Adipose tissue (tissue), 3 donors: Measurements from ENCODE around the gene PRPF39. TPM values are rescaled to one million over a fixed set of nuclear protein-coding genes. Genes with fewer than 3 reads are reported as not detected.
"Not testable (repeated sequence)": the region's sequence is repeated elsewhere in the genome, so short reads cannot be mapped to it uniquely, and the experiment has no call there.

Experiments used
- H3K27ac ChIP-seq: one replicate; pipeline ENCODE4 v1.5.1; 2013; ENCODE audit warnings: low read depth, low read length
- WGBS, 3 donors: extraction: QIAGEN DNeasy Blood & Tissue Kit; methylation state at CpG; one replicate each; pipeline ENCODE4 v1.1.7; 2013; 5-methylcytosine and 5-hydroxymethylcytosine counted together
- polyA plus RNA-seq, 3 donors: library from polyadenylated mRNA; stranded (reverse); fragments of 200-250 nt; gene quantifications; one replicate each; pipeline ENCODE4 v1.2.3, GENCODE V29; 2013
- donor health status: healthy with polysubstance abuse.
- donor health status: Bipolar disorder and iron deficiency.
- donor health status: healthy.

PRPF39 gene
- polyA plus RNA-seq, 3 donors: 11.6 to 14.5 (median 12.5) TPM

DNA sequence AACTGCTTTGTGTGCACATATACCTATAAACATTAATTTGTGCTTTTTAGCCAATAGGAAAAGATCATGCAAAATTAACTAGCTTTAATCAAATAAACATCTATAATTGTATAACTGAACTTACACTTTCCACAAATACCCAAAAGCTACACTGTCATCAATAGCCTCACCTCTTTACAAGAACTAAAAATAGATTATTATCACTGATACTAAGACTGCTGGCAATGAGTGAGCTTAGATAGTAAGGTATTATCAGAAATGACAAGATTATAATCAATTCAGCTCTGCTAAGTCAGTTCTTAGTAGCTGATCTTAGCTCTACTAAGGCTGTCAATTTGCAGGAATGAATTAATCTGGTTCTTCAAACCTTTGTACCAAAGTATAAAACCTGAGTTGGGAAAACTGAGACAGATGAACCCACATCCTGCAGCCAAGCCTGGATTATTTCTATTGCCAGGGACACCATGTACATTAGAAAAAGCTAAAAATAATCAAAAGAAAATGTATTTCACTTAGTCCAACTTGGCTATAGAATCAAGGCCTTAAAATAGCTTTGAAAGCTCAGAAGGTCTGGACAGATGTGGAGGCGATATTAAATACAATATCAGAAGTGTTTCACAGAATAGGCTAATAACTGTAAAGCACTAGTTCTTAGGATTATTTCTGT is 45.2 kb downstream of the PRPF39 start:
- 41 to 94% (median 66%) methylated on average over 1 of the region's 1 CpG for WGBS, 3 donors
- no peak overlapping the region for H3K27ac ChIP-seq

DNA sequence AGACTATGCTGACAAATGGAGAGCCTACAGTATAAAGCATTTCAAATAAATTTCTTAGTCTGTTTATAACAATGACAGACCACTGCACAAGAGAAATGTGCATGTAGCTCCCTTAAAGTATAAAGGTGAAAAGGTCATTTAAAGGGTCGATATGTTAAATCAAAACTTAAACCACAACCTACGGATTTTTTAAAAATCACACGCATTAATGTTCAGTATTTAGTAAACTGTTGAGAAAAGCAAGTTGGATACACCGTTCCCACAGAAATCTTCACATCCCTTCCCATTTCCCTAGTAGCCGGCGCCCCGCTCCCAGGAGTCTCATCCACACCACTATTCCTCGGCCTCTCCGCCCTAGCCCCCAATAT is 49.8 kb downstream of the PRPF39 start:
- H3K27ac ChIP-seq: no peak overlapping the region
- WGBS, 3 donors: 0 to 2% (median 1%) methylated on average over 9 of the region's 9 CpGs

DNA sequence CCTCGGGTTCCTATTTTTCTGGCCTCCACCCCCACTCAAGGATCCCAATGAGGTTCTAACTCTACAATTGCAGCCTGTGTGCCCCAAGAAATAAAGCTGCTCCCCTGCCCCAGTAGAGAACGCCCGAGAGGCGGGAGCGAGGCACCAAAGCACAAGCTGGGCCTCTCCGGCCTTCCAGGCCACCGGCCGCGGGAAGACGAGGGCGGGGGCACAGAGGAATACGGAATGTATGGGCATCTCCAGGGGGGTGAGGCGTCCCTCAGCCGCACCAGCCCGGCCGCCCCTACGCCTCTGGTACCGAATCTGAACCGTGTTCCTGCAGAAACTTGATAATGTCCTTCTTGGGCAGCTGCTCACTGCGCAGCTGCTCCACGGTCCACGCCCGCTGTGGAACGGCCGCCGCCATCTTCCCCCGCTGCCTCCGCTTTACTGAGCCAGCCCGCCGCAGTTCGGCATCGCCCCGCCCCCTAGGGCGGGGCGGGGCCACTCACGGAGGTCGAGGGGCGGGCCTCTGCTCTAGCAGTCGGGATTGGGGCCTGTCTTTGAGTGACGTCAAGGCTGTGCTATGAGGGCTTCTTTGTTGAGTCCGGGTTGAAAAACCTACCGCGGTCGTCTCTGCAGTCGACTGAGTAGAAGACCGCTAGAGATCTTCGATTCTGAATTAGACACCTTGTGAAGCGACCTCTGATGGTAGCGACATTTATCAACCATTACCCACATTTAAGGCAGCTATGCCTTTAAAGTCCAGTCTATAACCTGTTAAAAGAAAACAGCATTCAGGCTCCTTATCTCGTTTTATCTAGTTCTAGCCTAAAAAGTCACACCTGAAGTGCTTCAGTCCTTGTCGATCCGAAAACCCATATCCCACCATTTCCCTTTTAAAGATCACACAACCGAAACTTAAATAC is 50.4 kb downstream of the PRPF39 start, which contains the start of gene FKBP3:
Gene FKBP3 (minus strand): TSS at position 431 of the 908 bp plus-strand sequence. CDS start 25 bp downstream, at position 406.
- H3K27ac ChIP-seq: no peak within 1 kb of the TSS
- 0 to 1% (median 1%) methylated on average over 50 to 53 of the region's 53 CpGs for whole genome bisulfite sequencing, 3 donors

DNA sequence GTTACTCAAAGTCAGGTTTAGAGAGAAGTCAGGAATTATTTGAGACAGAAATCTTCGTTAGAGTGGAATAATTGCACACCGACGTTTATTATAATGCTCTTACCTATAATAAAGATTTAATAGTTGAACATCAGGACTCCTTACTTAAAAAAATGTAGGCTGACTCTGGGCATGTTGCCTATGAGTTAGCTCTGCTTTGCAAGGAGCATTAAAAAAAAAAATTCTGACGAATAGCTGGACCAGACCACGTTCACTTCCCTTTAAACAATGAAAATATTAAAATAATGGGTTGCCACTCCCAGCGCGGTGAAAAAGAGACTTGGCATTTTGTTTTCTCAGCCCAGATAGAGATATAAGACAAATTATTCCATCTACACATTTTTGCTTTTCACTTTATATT is 51.2 kb downstream of the PRPF39 start:
- WGBS, 3 donors: 0 to 1% (median 1%) methylated on average over 7 of the region's 7 CpGs

DNA sequence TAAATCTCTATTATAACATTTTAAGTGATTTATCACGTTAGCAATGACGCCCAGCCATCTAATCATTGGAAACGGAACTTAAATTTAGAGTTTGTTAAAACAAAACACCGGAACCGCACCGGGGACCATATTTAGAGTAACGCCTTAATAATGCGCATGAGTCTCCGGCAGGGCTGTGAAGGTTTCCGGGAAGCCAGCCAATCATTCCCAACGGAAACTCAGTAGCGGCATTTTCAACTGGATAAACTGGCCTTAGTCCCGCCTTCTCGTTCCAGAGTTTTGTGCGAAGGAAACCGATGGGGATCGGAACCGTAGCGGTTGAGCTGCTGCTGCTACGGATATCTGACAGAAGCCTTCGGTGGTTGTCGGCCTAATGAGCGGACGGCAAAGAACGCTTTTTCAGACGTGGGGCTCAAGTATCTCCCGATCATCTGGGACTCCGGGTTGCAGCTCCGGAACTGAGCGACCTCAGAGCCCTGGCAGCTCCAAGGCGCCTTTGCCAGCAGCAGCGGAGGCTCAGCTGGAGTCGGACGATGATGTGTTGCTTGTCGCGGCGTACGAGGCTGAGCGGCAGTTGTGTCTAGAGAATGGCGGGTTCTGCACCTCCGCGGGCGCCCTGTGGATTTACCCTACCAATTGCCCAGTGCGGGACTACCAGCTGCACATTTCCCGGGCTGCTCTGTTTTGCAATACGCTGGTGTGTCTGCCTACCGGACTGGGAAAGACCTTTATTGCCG is 51.9 kb downstream of the PRPF39 start, which contains the start of gene FANCM:
Gene FANCM (plus strand): TSS at position 272 of the 737 bp plus-strand sequence. CDS start 102 bp downstream, at position 374.
- WGBS, 3 donors: 0 to 1% (median 0%) methylated on average over 48 of the region's 48 CpGs
- no peak within 1 kb of the TSS for H3K27ac ChIP-seq

More for the DNA sequence above, 51.2 kb downstream of the PRPF39 start:
- no peak overlapping the region for H3K27ac ChIP-seq

DNA sequence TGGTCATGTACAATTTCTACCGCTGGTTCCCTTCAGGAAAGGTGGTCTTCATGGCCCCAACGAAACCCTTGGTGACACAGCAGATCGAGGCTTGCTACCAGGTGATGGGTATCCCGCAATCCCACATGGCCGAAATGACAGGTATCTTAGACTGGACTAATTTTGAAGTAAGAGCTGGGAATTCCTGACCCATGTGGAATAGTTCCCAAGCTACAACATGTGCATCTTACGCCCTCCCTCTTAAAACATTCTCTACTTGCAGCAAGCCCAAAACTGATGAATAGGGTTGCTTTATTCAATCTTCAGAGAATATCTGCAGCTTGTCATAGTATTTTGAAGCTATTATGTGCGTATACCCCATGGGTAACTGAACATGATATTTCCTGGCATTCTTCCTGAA is 52.5 kb downstream of the PRPF39 start:
- 0 to 2% (median 1%) methylated on average over 7 of the region's 7 CpGs for WGBS, 3 donors
- H3K27ac ChIP-seq: no peak overlapping the region

DNA sequence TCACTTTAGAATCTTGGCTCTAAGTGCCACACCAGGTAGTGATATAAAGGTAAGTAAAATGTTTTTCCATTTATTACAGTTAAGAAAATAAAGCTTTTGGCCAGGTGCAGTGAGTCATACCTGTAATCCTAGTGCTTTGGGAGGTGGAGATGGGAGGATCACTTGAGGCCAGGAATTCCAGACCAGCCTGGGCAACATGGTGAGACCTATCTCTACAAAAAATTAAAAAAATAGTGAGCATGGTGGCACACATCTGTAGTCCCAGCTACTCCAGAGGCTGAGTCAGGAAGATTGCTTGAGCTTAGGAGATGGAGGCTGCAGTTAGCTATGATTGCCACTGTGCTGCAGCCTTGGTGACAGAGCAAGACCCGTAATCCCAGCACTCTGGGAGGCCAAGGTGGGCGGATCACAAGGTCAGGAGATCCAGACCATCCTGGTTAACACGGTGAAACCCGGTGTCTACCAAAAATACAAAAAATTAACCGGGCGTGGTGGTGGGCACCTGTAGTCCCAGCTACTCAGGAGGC is 56.8 kb downstream of the PRPF39 start:
- no peak overlapping the region for H3K27ac ChIP-seq

DNA sequence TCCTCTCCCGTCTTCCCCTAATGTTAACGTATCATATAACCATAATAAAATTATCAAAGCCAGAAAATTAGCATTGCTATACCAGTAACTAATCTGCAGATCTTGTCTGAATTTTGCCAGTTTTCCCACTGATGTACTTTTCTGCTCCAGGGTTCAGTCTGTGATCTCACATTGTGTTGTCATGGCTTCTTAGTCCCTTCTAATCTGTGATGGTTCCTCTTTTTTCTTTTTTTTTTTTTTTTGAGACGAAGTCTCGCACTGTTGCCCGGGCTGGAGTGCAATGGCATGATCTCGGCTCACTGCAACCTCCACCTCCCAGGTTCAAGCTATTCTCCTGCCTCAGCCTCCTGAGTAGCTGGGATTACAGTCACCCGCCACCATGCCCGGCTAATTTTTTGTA is 58.2 kb downstream of the PRPF39 start:
- WGBS, 3 donors: 77 to 95% (median 86%) methylated on average over 8 of the region's 8 CpGs
- H3K27ac ChIP-seq: not testable (repeated sequence)

More for the DNA sequence above, 56.8 kb downstream of the PRPF39 start:
- WGBS, 3 donors: 95 to 98% (median 97%) methylated on average over 6 of the region's 6 CpGs

DNA sequence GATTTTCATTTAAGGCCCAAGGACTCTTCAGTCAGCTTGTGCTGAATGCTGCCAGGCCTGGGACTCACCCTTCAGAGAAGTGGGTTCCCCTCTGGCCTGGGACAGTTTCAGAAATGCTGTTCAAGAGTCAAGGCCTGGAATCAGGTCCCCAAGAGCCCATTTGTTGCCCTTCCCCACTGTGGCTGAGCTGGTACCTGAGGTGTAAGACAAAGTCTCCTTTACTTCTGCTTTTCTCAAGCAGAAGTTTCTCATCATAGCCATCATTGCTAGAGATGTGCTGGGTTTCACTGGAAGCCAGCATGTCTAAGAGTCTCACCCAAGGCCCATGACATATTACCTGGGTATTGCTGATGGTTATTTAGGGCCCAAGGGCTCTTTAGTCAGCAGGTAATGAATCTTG is 60.7 kb downstream of the PRPF39 start:
- H3K27ac ChIP-seq: no peak overlapping the region

DNA sequence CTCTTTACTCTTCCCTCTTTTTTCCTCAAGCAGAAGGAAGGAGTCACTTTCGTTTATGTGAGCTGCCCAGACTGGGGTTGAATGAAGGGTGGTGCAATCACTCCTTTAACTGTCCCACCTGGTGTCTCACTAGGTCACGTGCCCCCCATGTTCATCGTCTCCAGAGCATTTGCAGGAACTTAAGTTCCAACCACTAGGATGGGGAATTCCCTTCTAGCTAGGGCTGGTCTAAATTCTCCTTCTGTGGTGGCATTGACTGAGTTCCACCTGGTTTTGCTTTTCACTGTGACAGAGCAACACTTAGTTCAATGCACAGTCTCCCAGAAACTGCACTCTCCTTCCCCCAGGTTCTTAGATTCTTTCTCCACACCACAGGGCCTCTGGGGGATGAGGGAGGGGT is 61.3 kb downstream of the PRPF39 start:
- no peak overlapping the region for H3K27ac ChIP-seq
- 83 to 91% (median 91%) methylated on average over 3 of the region's 3 CpGs for WGBS, 3 donors

DNA sequence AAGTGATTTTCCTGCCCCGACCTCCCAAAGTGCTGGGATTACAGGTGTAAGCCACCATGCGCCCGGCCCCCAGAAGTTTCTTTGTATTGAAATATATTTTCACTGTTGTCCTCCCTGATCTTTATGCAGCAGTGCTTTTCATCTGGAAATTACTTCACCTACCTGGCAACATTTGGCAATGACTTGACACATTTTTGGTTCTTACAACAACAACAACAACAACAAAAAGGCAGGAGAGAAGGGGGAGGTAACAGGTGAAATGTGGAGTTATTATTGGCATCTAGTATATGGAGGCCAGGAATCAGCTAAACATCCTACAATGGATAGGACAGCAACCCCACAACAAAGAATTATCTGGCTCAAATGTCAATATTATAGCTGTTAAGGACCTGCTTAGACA is 65.7 kb downstream of the PRPF39 start:
- H3K27ac ChIP-seq: no peak overlapping the region
- 95 to 99% (median 97%) methylated on average over 3 of the region's 3 CpGs for WGBS, 3 donors

DNA sequence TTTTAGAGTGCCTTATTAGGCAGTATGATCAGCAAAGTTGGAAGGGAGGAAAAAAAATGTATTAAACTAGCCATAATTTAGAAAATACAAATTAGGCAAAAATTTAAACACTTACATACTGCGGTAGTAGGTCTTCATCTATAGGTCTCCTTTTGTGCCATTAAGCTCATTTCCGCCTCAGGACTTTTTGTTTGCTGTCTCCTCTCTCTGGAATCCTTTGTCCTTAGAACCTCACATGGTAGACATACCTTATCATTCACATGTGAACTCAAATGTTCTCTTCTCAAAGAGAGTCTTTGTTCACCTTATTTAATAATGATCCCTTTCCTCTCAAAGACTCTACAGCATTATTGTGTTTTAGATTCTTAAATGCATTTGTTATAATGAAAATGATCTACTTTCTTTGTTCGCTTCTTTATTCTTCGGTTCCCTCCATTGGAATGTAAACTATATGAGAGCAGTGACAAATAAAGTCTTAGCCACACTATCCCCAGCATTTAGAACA is 66.5 kb downstream of the PRPF39 start:
- WGBS, 3 donors: 97 to 99% (median 99%) methylated on average over 4 of the region's 4 CpGs
- H3K27ac ChIP-seq: no peak overlapping the region

DNA sequence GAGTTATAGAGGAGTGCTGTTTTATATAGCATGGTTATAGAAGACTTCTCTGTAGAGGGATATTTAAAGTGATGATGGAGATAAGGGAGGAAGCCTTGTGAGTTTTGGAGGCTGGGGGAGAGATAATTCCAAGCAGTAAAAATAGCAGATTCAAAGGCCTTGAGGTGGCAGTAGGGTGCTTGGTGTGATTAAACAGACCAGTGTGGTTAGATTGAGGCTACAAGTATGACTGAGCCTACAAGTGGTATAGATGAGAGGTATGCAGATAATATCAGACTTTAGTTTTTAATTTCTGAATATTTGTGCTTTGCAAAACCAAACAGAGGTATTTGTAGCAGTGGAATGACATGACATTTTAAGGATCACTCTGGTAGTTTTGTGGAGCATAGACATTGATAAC is 72.2 kb downstream of the PRPF39 start:
- no peak overlapping the region for H3K27ac ChIP-seq

Other genes with a start within 250 kb of the PRPF39 start
- 1 to 10 TPM; 1.9 to 2.7 (median 2.5) TPM for gene KLHL28, start 122.2 kb upstream of the PRPF39 start, polyA plus RNA-seq
- gene TOGARAM1, start 121.9 kb upstream of the PRPF39 start, polyA plus RNA-seq: 10 to 100 TPM in 1 of 3 donors, 1 to 10 TPM in 2; 3.8 to 11.0 (median 4.6) TPM
- gene FKBP3, start 50.4 kb downstream of the PRPF39 start, polyA plus RNA-seq: 10 to 100 TPM; 24.2 to 89.0 (median 47.8) TPM
- 1 to 10 TPM in 2 of 3 donors, under 1 TPM in 1; 0.91 to 1.5 (median 1.0) TPM for gene FANCM, start 51.8 kb downstream of the PRPF39 start, polyA plus RNA-seq
- 10 to 100 TPM in 1 of 3 donors, 1 to 10 TPM in 2; 5.7 to 11.1 (median 9.0) TPM for gene MIS18BP1, start 169.1 kb downstream of the PRPF39 start, polyA plus RNA-seq